Naive thymus-derived CD8-positive, alpha-beta T cell (primary cell): ENCODE results near the gene ARRDC1. TPM values are rescaled to one million over a fixed set of nuclear protein-coding genes. Genes with fewer than 3 reads are reported as not detected.
A peak's percentile ranks its signal among the peaks of the same experiment; 100 is the strongest.
"Not testable (repeated sequence)": the region's sequence is repeated elsewhere in the genome, so short reads cannot be mapped to it uniquely, and the experiment has no call there.

Experiments
- ATAC-seq, 2 donors: fragments of 150-1000 bp; cut with Tn5 transposase in 1 of 2; sonication (Bioruptor Pico), chemical (Tn5 transposase) in 1 of 2; 1 replicate in 1 of 2; 2 replicates in 1 of 2; pipeline ENCODE4 v1.10.0; 2021; ENCODE audit warnings: mild to moderate bottlenecking in 2 of 2, moderate library complexity in 2 of 2
- POLR2A ChIA-PET: fragments of 350-600 bp; sonication (Branson Sonifier 250); formaldehyde crosslinking; loops from one replicate; lab custom pipeline; 2021; ENCODE audit warnings: antibody characterized with exemption; lab: Charles Lee
- DNase-seq, 10 donors: peaks; one replicate each; pipeline versions ENCODE4 v3.0.0 to v3.0.0-alpha.2; 2020 to 2022
- H3K27ac Mint-ChIP-seq, 10 donors: one replicate each; pipeline ENCODE4 v1.8.0; 2020 to 2022; ENCODE audit warnings: mild to moderate bottlenecking in 10 of 10, mixed read lengths in 10 of 10, moderate library complexity in 4 of 10, inconsistent platforms in 1 of 10
- H3K27me3 Mint-ChIP-seq, 5 donors: one replicate each; pipeline ENCODE4 v1.8.0; 2021 to 2022; ENCODE audit warnings: mixed read lengths in 5 of 5
- H3K36me3 Mint-ChIP-seq, 3 donors: one replicate each; pipeline ENCODE4 v1.8.0; 2020 to 2022; ENCODE audit warnings: mixed read lengths in 3 of 3, mild to moderate bottlenecking in 2 of 3, inconsistent platforms in 1 of 3
- H3K4me1 Mint-ChIP-seq, 4 donors: one replicate each; pipeline ENCODE4 v1.8.0; 2021 to 2022; ENCODE audit warnings: mixed read lengths in 4 of 4
- H3K4me3 Mint-ChIP-seq, 10 donors: one replicate each; pipeline ENCODE4 v1.8.0; 2020 to 2022; ENCODE audit warnings: mild to moderate bottlenecking in 10 of 10, mixed read lengths in 10 of 10, moderate library complexity in 6 of 10, inconsistent platforms in 1 of 10
- H3K9me3 Mint-ChIP-seq, 9 donors: one replicate each; pipeline ENCODE4 v1.8.0; 2020 to 2022; ENCODE audit warnings: mixed read lengths in 9 of 9, mild to moderate bottlenecking in 3 of 9, inconsistent platforms in 1 of 9, moderate library complexity in 1 of 9
- polyA plus RNA-seq, 3 donors: library from polyadenylated mRNA; unstranded; fragments of 300-500 nt; fragmentation: Illumina TruSeq; gene quantifications; one replicate each; pipeline ENCODE4 v1.2.3, GENCODE V29; 2021
- total RNA-seq, 8 experiments: library from RNA in 2 of 8; stranded (reverse) in 2 of 8; gene quantifications; one replicate each; pipeline ENCODE4 v1.2.3 and lab custom pipeline; 2021 to 2026

Gene ARRDC1
- total and polyA plus RNA-seq, 5 experiments from 2014 or later, result 27.2 to 86.8 (median 42.4) TPM

DNA sequence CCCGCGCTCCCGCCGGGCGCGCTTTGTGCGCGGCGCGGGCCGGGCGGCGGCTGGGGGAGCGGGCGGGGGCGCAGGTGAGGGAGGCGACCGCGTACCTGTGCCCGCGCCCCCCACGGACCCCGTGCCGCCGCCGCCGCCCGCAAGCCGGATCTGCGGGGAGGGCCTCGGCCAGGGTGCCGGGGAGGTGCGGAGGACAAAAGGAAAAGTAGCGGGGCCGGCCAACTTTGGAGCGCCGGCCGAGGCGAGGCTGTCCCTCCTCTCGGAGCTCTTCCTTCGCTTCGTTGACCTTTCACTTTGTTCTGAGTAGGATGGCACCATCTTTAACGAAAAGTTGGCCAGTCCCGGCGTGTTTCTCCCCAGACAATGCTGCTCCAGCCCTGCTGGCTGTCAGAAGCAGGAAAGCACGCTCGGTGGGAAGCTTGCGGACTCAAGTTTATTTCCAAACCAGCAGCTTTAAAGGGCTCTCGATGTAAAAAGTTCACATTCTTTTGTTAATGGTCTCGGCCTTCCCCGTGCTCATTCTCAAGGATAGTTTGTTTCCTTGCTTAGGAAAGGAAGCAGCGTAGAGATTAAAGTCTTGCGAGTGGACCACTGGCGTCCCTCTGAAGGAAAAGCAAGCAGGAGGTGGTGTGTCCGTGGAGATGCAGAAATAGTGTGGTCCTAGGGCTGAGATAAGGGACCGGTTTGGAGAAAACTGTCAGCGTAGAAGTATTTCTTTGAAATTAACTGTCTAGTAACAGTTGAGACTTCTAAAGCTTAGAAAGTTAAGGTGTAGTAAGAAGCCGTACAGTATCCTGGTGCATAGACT is 14.0 kb downstream of the ARRDC1 start:
- peak overlapping the region; percentile 76 to 97 (median 91) for H3K27ac Mint-ChIP-seq
- H3K4me3 Mint-ChIP-seq, result peak overlapping the region; percentile 81 to 98 (median 92)
- no peaks in the 10 kb centered on the region for H3K9me3 Mint-ChIP-seq
- DNase-seq (peak in 6 of 10 donors; percentile 16 to 35 (median 26)), ATAC-seq (peak; percentile 14 to 17)
- POLR2A ChIA-PET, result interaction anchor here (0.6 to 2.2 kb wide), 18 partner anchors 9 to 1136 kb away, joined by 3 to 15 read pairs (median 4); partner anchors contain the start of genes ARRDC1, DPH7, MRPL41 and TUBB4B
- peaks cover 21 to 53% (median 45%) of the 10 kb centered on the region in 4 donors for H3K4me1 Mint-ChIP-seq
- no peaks in the 10 kb centered on the region for H3K27me3 Mint-ChIP-seq
- H3K36me3 Mint-ChIP-seq, result peaks cover 0 to 14% (median 2%) of the 10 kb centered on the region in 3 donors

DNA sequence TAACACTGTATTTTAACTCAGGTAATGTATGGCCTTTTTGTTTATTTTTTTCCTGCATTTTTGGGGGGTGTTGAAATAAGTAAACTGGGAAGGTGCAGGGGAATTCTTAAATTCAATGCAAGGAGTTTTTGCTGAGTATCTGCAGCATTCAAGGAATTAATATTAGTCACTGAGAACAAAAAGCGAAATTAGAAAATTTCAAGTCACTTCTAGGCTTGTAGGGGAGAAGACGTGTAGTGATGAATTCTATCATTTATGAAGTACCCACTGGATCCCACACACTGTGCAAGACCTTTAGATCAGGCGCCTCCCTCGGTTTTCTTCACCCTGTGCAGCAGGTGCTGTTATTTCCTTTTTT is 14.5 kb downstream of the ARRDC1 start:
- Mint-ChIP-seq H3K4me3 (peak overlapping the region; percentile 81 to 98 (median 92)), H3K4me1 (peaks cover 21 to 56% (median 48%) of the 10 kb centered on the region in 4 donors), H3K9me3 (no peaks in the 10 kb centered on the region), H3K36me3 (peaks cover 0 to 10% (median 2%) of the 10 kb centered on the region in 3 donors), H3K27me3 (no peaks in the 10 kb centered on the region), H3K27ac (peak overlapping the region; percentile 59 to 97 (median 91))
- ATAC-seq (no peak), DNase-seq (no peak)
- POLR2A ChIA-PET, result interaction anchor here (0.6 to 2.2 kb wide), 4 partner anchors 9 to 384 kb away, joined by 3 to 14 read pairs (median 6); partner anchors contain the start of genes ARRDC1 and ZMYND19

DNA sequence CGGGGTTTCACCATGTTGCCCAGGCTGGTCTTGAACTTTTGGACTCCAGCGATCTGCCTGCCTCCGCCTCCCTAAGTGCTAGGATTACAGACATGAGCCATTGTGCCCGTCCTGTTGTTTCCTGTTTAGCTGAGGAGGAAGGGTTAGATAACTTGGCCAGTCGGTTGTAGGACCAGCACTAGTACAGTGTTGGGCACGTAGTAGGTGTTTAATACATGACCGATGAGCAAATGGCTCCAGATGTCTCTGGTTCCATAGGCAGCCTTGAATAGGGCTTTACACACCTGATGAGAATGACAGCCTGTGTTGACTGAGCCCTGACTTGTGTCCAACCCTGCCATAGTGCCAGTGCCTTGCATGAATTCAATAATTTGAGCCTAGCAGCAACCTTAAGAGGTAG is 15.1 kb downstream of the ARRDC1 start:
- H3K9me3 Mint-ChIP-seq, result no peaks in the 10 kb centered on the region
- H3K27ac Mint-ChIP-seq, result peak overlapping the region in 6 of 10 donors; percentile 41 to 83 (median 64)
- peaks cover 26 to 62% (median 53%) of the 10 kb centered on the region in 4 donors for H3K4me1 Mint-ChIP-seq
- peaks cover 0 to 10% (median 2%) of the 10 kb centered on the region in 3 donors for H3K36me3 Mint-ChIP-seq
- peak overlapping the region; percentile 9 to 94 (median 60) for H3K4me3 Mint-ChIP-seq
- H3K27me3 Mint-ChIP-seq, result no peaks in the 10 kb centered on the region
- DNase-seq, result no peak
- POLR2A ChIA-PET, result interaction anchor here (2.2 kb wide), 1 partner anchor 9 kb away, joined by 9 read pairs; no protein-coding TSS in a partner anchor
- no peak for ATAC-seq

DNA sequence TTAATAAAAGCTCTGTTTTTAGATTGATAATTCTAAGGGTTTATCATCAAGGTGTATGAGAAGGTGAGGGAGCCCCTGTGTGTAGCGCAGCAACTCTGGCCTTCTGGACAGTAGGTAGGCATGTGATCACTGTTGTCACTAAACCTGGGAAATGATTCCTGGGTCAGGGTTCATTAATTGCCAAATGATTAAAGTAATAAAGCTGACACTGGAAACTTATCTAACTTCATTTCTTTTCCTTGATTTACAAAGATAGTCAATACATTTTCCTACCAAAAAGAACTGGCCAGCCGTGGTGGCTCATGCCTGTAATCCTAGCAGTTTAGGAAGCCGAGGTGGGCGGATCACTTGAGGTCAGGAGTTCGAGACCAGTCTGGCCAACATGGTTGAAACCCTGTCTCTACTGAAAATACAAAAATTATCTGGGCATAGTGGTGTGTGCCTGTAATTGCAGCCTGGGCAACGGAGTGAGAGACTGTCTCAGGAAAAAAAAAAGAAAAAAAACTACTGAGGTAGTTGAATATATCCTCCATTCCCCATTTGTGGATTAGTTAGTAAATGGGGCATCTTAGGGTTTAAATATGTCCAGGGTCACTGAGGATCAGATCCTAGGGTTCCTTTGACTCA is 15.8 kb downstream of the ARRDC1 start:
- peak in 1 of 10 donors; percentile 25 for DNase-seq
- H3K9me3 Mint-ChIP-seq, result no peaks in the 10 kb centered on the region
- H3K36me3 Mint-ChIP-seq, result peaks cover 0 to 10% (median 2%) of the 10 kb centered on the region in 3 donors
- H3K27ac Mint-ChIP-seq, result peak overlapping the region in 7 of 10 donors; percentile 27 to 76 (median 69)
- ATAC-seq, result no peak
- H3K27me3 Mint-ChIP-seq, result no peaks in the 10 kb centered on the region
- peak overlapping the region; percentile 29 to 94 (median 61) for H3K4me3 Mint-ChIP-seq
- H3K4me1 Mint-ChIP-seq, result peaks cover 26 to 63% (median 55%) of the 10 kb centered on the region in 4 donors
- POLR2A ChIA-PET, result interaction anchor here (2.2 kb wide), 1 partner anchor 8 kb away, joined by 9 read pairs; no protein-coding TSS in a partner anchor

DNA sequence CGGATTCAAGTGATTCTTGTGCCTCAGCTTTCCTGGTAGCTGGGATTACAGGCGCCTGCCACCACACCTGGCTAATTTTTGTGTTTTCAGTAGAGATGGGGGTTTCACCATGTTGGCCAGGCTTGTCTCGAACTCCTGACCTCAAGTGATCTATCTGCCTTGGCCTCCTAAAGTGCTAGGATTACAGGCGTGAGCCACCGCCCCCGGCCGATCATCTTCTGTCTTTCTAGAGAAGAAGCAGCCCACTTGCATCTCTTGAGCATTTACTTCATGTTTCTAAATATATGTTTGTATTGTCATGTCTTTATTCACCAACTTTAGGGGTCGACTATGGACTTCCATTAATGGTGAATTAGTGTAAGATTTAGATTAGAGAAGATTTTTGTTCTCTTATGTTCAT is 16.7 kb downstream of the ARRDC1 start:
- not testable (repeated sequence) for DNase-seq, ATAC-seq, H3K27me3 Mint-ChIP-seq, H3K9me3 Mint-ChIP-seq
- Mint-ChIP-seq H3K4me3 (peak overlapping the region in 4 of 10 donors; percentile 7 to 67 (median 28)), H3K36me3 (peaks cover 0 to 10% (median 2%) of the 10 kb centered on the region in 3 donors), H3K27ac (peak overlapping the region in 8 of 10 donors; percentile 24 to 66 (median 57)), H3K4me1 (peaks cover 29 to 62% (median 57%) of the 10 kb centered on the region in 4 donors)
- POLR2A ChIA-PET, result interaction anchor here (1.4 kb wide), 1 partner anchor 19 kb away, joined by 4 read pairs; no protein-coding TSS in a partner anchor

DNA sequence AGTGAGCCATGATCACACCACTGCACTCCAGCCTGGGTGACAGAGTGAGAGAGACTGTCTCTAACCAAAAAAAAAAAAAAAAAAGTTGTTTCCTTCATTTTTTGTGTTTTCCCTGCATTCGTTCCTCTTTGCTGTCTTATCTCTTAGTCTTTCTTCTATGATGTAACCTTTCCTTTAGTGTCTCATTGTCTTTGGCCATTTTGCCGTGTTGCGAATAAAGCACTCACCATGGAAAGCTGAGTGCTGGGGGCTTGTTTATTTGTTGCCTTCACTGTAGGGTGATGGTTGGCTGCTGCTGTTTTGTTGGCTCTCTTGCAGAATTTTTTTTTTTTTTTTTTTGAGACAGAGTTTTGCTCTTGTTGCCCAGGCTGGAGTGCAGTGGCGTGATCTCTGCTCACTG is 21.0 kb downstream of the ARRDC1 start:
- POLR2A ChIA-PET, result interaction anchor here (0.6 to 0.7 kb wide), 6 partner anchors 19 to 1082 kb away, joined by 4 to 8 read pairs (median 6); no protein-coding TSS in a partner anchor

DNA sequence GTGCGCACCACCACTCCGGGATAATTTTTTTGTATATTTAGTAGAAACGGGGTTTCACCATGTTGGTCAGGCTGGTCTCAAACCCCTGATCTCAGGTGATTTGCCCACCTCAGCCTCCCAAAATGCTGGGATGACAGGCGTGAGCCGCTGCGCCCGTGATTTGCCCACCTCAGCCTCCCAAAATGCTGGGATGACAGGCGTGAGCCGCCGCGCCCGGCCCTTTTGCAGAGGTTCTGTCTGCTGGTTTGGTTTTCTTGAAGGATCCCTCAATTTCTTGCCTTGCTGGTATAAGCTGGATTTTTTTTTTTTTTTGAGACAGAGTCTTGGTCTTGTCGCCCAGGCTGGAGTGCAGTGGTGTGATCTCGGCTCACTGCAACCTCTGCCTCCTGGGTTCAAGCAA is 21.9 kb downstream of the ARRDC1 start:
- DNase-seq, H3K36me3 Mint-ChIP-seq, H3K27me3 Mint-ChIP-seq, H3K9me3 Mint-ChIP-seq, ATAC-seq: not testable (repeated sequence)
- Mint-ChIP-seq H3K4me3 (peak overlapping the region in 4 of 10 donors; percentile 4 to 90 (median 67)), H3K27ac (peak overlapping the region in 6 of 10 donors; percentile 21 to 94 (median 92)), H3K4me1 (peaks cover 29 to 75% (median 65%) of the 10 kb centered on the region in 4 donors)
- POLR2A ChIA-PET, result interaction anchor here (2.0 kb wide), 1 partner anchor 9 kb away, joined by 15 read pairs; the partner anchor contains the start of gene EHMT1

More for the DNA sequence above, 21.0 kb downstream of the ARRDC1 start:
- H3K4me1 Mint-ChIP-seq, result peaks cover 32 to 72% (median 62%) of the 10 kb centered on the region in 4 donors
- H3K27me3 Mint-ChIP-seq, result no peaks in the 10 kb centered on the region
- peaks cover 0 to 10% (median 2%) of the 10 kb centered on the region in 3 donors for H3K36me3 Mint-ChIP-seq
- peak overlapping the region in 8 of 10 donors; percentile 37 to 83 (median 64) for H3K4me3 Mint-ChIP-seq
- DNase-seq (no peak), ATAC-seq (no peak)
- peak overlapping the region in 8 of 10 donors; percentile 33 to 91 (median 78) for H3K27ac Mint-ChIP-seq
- no peaks in the 10 kb centered on the region for H3K9me3 Mint-ChIP-seq

DNA sequence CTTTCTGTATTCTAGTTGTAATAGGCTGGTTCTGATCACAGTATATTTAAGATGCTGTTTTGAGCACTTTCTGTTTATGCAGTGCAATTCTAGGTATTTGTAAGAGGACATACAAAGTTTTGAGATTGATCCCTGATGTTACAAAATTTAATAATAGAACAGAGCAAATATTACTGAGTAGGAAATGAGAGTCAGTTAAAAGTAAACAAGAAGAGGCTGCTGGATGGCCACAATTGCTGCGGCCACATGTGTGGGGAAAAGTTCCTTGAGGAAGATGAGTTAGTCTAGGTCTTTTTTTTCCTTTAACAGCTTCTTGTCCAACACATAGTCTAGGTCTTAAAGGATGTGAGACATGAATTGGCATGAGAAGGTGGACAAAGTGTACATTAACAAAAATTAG is 24.6 kb downstream of the ARRDC1 start:
- peaks cover 0 to 13% (median 0%) of the 10 kb centered on the region in 3 donors for H3K36me3 Mint-ChIP-seq
- no peaks in the 10 kb centered on the region for H3K9me3 Mint-ChIP-seq
- POLR2A ChIA-PET, result interaction anchor here (0.9 to 2.3 kb wide), 2 partner anchors 10 to 11 kb away, joined by 3 to 9 read pairs; partner anchors contain the start of gene EHMT1
- H3K27me3 Mint-ChIP-seq, result no peaks in the 10 kb centered on the region
- H3K4me1 Mint-ChIP-seq, result peaks cover 37 to 83% (median 77%) of the 10 kb centered on the region in 4 donors
- peak overlapping the region; percentile 33 to 90 (median 62) for H3K27ac Mint-ChIP-seq
- DNase-seq (no peak), ATAC-seq (no peak)
- peak overlapping the region; percentile 31 to 87 (median 68) for H3K4me3 Mint-ChIP-seq

DNA sequence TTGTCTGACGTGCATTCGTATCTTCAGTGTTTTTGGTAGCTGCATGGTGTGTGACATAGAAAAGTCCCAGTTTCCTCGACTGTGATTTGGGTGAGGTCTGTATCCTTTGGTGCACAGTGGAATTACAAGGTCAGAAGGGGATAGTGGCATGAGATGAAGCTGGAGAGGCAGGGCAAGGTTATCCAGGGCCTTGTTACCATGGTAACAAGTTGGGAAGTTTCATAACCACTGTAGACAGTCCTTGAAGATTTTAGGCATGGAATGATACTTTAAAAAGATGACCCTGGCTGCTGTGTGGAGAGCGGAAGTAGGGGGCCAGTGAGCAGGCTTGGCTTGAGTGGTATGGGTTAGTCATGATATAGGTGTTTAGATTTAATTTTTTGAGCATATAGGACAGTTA is 25.2 kb downstream of the ARRDC1 start:
- Mint-ChIP-seq H3K27ac (peak overlapping the region; percentile 2 to 90 (median 76)), H3K27me3 (no peaks in the 10 kb centered on the region), H3K4me3 (peak overlapping the region in 9 of 10 donors; percentile 1 to 87 (median 68)), H3K4me1 (peaks cover 32 to 78% (median 72%) of the 10 kb centered on the region in 4 donors), H3K9me3 (no peaks in the 10 kb centered on the region), H3K36me3 (peaks cover 0 to 13% (median 0%) of the 10 kb centered on the region in 3 donors)
- POLR2A ChIA-PET, result no interaction called here
- ATAC-seq (peak in 1 of 2 donors; percentile 32), DNase-seq (no peak)

DNA sequence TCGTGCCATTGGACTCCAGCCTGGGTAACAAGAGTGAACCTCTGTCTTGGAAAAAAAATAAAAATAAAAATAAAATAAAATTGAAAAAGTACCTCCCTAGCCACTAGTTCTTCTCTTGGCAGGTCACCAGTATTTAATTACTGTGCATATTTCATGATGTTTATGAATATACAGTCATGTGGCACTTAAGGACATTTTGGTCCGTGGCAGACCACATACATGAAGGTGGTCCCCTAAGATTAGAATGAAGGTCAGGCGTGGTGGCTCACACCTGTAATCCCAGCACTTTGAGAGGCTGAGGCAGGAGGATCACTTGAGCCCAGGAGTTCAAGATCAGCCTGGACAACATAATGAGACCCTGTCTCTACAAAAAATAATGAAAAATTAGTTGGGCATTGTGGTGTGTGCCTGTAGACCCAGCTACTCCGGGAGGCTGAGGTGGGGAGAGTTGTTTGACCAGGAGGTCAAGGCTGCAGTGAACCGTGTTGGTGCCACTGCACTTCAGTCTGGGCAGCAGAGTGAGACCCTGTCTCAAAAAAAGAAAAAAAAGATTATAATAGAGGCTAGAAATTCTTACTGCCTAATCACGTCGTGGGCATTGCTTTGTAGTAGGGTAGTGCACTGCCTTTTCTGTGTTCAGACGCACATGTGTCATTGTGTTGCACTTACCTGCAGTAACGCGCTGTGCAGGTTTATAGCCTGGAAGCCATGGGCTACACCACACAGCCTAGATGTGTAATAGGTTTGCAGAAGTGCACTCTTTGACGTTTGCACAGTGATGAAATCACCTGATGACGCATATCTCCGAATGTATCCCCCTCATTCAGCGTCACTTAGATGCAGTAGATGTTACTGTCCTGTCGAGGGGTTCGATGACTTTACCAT is 26.1 kb downstream of the ARRDC1 start:
- H3K36me3 Mint-ChIP-seq, result peaks cover 0 to 16% (median 0%) of the 10 kb centered on the region in 3 donors
- H3K27ac Mint-ChIP-seq, result peak overlapping the region in 7 of 10 donors; percentile 34 to 83 (median 48)
- ATAC-seq, result no peak

More for the DNA sequence above, 26.1 kb downstream of the ARRDC1 start:
- Mint-ChIP-seq H3K4me1 (peaks cover 30 to 79% (median 73%) of the 10 kb centered on the region in 4 donors), H3K27me3 (no peaks in the 10 kb centered on the region), H3K4me3 (peak overlapping the region in 4 of 10 donors; percentile 6 to 38 (median 20)), H3K9me3 (no peaks in the 10 kb centered on the region)
- POLR2A ChIA-PET, result interaction anchor here (1.1 kb wide), 1 partner anchor 8 kb away, joined by 3 read pairs; no protein-coding TSS in a partner anchor
- no peak for DNase-seq
